Duodenal mucosa (tissue), 2 donors: Measurements from ENCODE around the gene DAP3.
"Not testable (repeated sequence)": the region's sequence is repeated elsewhere in the genome, so short reads cannot be mapped to it uniquely, and the experiment has no call there.

ENCODE experiments used
- H3K27ac ChIP-seq: one replicate; pipeline ENCODE4 v1.7.0; 2013; ENCODE audit warnings: low read depth, low read length
- H3K27me3 ChIP-seq, 2 donors: one replicate each; pipeline ENCODE4 v1.7.0; 2013; ENCODE audit warnings: low read length in 2 of 2, control low read depth in 1 of 2; ENCODE audit not compliant: insufficient read depth in 2 of 2, control insufficient read depth in 1 of 2
- H3K36me3 ChIP-seq, 2 donors: one replicate each; pipeline ENCODE4 v1.7.0; 2013; ENCODE audit warnings: low read length in 2 of 2, control low read depth in 1 of 2; ENCODE audit not compliant: insufficient read depth in 2 of 2, control insufficient read depth in 1 of 2
- H3K4me1 ChIP-seq, 2 donors: one replicate each; pipeline ENCODE4 v1.7.0; 2013; ENCODE audit warnings: low read length in 2 of 2, control low read depth in 1 of 2; ENCODE audit not compliant: insufficient read depth in 2 of 2, control insufficient read depth in 1 of 2
- H3K4me3 ChIP-seq, 2 donors: one replicate each; pipeline ENCODE4 v1.7.0; 2013; ENCODE audit warnings: low read length in 2 of 2, low read depth in 1 of 2
- H3K9ac ChIP-seq, 2 donors: one replicate each; pipeline ENCODE4 v1.7.0; 2013; ENCODE audit warnings: low read length in 2 of 2, low read depth in 1 of 2
- H3K9me3 ChIP-seq, 2 donors: one replicate each; pipeline ENCODE4 v1.7.0; 2013; ENCODE audit warnings: low read length in 2 of 2, control low read depth in 1 of 2; ENCODE audit not compliant: control insufficient read depth in 1 of 2

Gene DAP3

DNA sequence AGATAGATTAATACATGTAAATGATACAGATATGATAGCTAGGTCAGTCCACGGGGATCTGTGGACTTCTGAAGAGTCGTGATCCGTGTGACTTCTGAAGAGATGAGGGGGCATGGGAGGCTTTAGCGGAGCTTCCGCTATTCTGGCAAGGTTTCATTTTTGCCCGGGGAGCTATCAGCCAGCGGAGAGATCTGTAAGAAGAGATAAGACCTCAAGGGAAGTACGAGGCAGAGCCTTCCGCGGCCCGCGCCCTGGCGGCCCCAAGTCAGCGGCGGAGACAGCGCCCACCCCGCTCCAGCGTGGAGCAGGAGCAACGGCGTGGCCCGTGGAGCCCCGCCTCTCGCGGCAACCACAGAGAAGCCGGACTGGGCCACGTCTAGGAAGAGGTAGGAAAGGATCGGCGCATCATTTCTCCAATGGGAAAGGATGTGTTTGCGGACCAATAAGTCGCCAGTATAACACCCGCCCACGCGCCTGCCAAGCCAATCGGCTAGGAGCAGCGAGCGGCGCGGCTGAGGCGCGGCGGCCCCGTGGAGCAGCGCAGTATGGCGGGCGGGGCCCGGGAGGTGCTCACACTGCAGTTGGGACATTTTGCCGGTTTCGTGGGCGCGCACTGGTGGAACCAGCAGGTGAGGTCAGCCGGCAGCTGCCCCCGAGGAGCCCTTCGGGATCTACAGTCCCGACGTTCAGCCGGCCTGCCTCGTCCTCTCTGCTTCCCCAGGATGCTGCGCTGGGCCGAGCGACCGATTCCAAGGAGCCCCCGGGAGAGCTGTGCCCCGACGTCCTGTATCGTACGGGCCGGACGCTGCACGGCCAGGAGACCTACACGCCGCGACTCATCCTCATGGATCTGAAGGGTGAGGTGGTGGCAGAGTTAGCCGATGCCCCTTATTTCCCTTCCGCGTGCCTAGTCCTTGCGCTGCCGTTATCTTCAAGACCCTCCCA is 56.7 kb downstream of the DAP3 start:
- Histone ChIP-seq H3K36me3 (peaks cover 0 to 14% of the 10 kb centered on the region in 2 donors), H3K9ac (peak overlapping the region; percentile 66 to 82), H3K4me3 (peak overlapping the region; percentile 89 to 93)
- not testable (repeated sequence) for H3K27ac ChIP-seq, H3K27me3 ChIP-seq, H3K4me1 ChIP-seq, H3K9me3 ChIP-seq

DNA sequence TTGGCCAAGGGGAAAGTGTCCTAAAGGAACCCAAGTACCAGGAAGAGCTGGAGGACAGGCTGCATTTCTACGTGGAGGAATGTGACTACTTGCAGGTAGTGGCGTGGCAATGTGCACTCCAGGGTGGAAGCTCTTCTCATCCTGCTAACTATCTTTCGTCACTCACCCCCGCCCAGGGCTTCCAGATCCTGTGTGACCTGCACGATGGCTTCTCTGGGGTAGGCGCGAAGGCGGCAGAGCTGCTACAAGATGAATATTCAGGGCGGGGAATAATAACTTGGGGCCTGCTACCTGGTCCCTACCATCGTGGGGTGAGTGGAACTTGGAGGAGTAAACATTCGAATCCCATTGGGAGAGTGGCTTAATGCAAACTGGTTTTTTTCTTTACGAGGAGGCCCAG is 58.7 kb downstream of the DAP3 start:
- peaks cover 0 to 31% of the 10 kb centered on the region in 2 donors for H3K36me3 ChIP-seq
- not testable (repeated sequence) for H3K9ac ChIP-seq, H3K27ac ChIP-seq, H3K4me1 ChIP-seq, H3K9me3 ChIP-seq, H3K27me3 ChIP-seq, H3K4me3 ChIP-seq

DNA sequence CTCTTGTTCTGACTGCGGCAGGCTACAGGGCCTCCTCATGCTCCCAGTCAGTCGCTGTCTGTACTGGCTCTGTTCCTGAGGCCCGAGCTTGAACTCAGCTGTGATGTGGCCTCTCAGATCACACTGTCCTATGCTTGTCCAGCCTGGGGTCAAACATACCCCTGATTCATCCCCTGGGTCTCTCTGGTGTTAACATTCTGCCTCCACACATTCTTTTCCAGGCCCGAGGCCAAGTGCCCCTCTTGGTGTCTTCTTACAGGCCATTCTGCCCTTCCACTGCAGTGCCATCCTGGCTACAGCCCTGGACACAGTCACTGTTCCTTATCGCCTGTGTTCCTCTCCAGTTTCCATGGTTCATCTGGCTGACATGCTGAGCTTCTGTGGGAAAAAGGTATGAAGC is 59.2 kb downstream of the DAP3 start:
- H3K9ac ChIP-seq, H3K4me3 ChIP-seq, H3K27me3 ChIP-seq, H3K4me1 ChIP-seq, H3K27ac ChIP-seq, H3K9me3 ChIP-seq: not testable (repeated sequence)
- peaks cover 4 to 36% of the 10 kb centered on the region in 2 donors for H3K36me3 ChIP-seq

DNA sequence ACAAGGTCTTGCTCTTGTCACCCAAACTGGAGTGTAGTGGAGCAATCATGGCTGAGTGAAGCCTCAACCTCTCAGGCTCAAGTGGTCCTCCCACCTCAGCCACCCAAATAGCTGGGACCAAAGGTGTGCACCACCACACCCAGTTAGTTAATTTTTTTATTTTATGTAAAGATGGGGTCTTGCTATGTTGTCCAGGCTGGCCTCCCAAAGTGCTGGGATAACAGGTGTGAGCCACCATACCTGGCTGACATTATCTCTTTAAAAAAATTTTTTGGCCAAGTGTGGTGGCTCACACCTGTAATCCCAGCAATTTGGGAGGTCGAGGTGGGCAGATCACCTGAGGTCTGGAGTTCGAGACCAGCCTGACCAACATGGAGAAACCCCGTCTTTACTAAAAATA is 70.1 kb downstream of the DAP3 start:
- H3K4me3 ChIP-seq, H3K27me3 ChIP-seq, H3K27ac ChIP-seq, H3K4me1 ChIP-seq, H3K9ac ChIP-seq, H3K9me3 ChIP-seq: not testable (repeated sequence)
- peaks cover 29 to 66% of the 10 kb centered on the region in 2 donors for H3K36me3 ChIP-seq

DNA sequence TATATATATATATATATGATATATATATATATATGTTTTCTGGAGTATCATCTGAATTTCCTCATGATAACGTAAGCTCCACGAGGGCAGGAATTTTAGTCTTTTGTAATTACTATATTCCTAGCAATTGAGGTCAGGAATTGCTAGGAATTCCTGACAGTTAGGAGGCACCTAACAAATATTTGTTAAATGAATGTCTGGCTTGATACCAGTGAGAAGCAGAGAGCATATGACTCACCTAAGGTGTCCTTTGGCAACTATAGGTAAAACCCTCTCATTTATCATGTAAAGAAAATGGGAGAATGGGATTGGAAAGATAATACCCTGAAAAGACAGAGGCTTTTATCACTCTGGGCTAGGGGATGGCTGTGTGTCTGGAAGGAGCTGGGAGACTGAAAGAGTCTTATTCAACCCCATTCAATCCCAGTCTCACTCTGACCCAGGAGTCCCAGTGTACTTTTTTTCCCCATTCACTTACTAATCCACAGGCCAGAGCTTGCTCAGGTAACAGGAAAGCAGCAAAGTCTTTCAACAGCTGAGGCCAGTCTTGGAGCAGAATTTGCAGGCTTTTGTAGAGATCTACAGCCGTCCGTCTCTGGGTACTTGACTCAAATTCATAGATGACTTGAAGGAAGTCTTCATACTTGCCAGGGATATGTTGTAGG is 71.2 kb downstream of the DAP3 start:
- Histone ChIP-seq H3K9ac (no peak overlapping the region), H3K9me3 (no peaks in the 10 kb centered on the region), H3K4me3 (no peak overlapping the region), H3K27ac (no peak overlapping the region), H3K36me3 (peaks cover 29 to 66% of the 10 kb centered on the region in 2 donors), H3K4me1 (no peaks in the 10 kb centered on the region), H3K27me3 (no peaks in the 10 kb centered on the region)

DNA sequence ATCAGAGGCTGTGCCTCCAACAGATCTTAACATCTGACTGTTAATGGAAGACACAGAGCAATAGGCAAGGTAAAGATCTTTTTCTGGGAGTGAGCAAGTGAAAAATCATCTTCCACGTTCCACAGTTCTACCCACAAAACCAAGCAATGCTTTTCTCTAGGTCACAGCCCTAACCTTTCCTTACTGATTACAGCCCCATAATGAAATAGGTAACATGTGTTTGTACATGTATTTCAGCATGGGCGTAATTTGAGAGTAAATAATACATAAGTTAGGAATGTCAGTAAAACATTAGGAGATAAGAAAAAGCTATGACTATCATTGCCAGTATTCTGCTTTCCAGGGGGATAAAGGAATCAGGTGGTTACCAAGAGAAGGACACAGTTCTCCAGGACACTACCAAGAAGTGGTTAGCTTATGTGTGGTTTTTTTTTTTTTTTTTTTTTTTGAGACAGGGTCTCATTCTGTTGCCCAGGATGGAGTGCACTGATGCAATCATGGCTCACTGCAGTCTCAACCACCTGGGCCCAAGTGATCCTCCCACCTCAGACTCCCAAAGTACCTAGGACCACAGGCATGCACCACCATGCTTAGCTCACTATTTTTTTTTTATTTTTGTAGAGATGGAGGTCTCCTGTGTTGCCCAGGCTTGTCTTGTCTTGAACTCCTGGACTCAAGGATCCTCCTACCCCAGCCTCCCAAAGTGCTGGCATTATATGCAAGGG is 72.0 kb downstream of the DAP3 start:
- no peaks in the 10 kb centered on the region for H3K27me3 ChIP-seq
- no peak overlapping the region for H3K9ac ChIP-seq
- H3K4me3 ChIP-seq, result no peak overlapping the region
- no peaks in the 10 kb centered on the region for H3K4me1 ChIP-seq
- no peaks in the 10 kb centered on the region for H3K9me3 ChIP-seq
- no peak overlapping the region for H3K27ac ChIP-seq
- peaks cover 24 to 69% of the 10 kb centered on the region in 2 donors for H3K36me3 ChIP-seq

DNA sequence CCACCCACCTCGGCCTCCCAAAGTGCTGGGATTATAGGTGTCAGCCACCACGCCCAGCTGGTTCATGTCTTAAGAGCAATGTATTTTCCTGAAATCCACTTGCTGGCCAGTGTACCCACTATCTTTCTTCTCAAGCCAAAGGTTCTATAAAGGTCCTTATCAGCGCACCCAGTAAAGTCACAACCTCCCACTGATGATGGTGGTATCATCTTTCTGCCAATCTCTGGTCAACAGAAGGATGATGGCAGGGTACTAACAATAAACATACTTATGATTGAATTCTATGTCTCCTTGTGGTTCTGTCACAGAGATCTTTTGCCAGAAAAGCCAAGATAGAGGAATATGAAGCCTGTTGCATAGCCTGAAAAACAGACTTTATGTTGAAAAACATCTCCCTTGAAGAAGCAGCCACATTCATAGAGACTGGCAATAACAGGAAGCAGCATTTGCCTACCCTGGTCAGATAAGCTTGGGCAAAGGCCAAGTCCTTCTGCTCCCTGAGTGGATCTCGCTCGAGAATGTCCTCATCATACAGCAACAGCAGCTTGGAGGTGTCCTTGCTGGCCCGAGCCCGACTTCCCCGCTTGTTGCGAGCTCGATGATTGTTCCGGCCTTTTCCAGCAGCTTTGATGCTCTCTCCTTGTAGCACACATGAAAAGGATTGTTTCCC is 73.0 kb downstream of the DAP3 start:
- Histone ChIP-seq H3K36me3 (peaks cover 25 to 69% of the 10 kb centered on the region in 2 donors), H3K27ac (no peak overlapping the region), H3K4me3 (no peak overlapping the region), H3K4me1 (no peaks in the 10 kb centered on the region), H3K27me3 (no peaks in the 10 kb centered on the region), H3K9me3 (no peaks in the 10 kb centered on the region), H3K9ac (no peak overlapping the region)

DNA sequence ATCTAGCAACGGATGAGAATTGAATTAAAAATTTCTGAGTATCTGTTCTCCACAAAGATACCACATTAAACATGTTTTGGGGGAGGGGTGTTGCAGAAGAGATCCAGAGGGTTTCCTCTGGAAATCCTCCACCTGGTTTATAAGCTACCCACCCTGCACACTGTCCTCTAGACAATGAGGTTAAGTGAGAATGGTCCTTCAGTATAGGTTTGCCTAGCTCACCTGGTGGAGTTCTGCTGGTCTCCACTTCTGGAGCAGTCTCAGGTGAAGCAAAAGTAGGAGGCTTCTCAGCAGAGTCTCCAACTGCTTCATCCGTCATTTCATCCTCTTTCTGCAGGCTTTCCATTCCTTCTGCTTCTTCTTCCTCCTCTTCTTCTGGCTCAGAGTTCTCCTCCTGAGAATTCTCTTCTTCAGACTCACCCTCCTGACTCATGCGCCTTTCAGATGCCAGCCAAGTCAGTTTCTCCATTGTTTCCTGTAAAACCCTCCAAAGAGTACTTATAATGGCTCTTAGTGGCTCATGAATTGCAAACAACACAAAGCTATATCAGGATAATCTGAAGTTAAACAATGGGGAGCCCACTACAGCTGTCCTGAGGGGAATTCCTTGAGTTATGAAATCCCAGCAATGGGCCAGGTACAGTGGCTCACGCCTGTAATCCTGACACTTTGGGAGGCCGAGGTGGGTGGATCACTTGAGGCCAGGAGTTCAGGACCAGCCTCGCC is 74.4 kb downstream of the DAP3 start:
- not testable (repeated sequence) for H3K4me1 ChIP-seq, H3K27me3 ChIP-seq, H3K4me3 ChIP-seq, H3K27ac ChIP-seq, H3K9me3 ChIP-seq, H3K9ac ChIP-seq
- peaks cover 29 to 71% of the 10 kb centered on the region in 2 donors for H3K36me3 ChIP-seq

DNA sequence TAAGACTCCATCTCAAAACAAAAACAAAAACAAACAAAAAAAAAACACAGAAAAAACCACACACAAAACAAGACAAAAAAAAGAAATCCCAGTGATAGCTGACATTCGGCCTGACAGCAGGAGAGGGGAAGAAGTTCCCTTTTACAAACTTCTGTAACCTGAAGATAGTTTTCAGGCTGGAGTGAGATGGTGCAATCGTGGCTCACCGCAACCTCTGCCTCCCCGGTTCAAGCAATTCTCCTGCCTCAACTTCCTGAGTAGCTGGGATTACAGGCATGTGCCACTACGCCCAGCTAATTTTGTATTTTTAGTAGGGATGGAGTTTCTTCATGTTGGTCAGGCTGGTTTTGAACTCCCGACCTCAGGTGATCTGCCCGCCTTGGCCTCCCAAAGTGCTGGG is 75.1 kb downstream of the DAP3 start:
- not testable (repeated sequence) for H3K27me3 ChIP-seq, H3K9me3 ChIP-seq, H3K9ac ChIP-seq, H3K27ac ChIP-seq, H3K4me1 ChIP-seq, H3K4me3 ChIP-seq
- H3K36me3 ChIP-seq, result peaks cover 29 to 70% of the 10 kb centered on the region in 2 donors
